PC-3 (cell line): ENCODE measurements around the gene MNT.
A peak's percentile ranks its signal among the peaks of the same experiment; 100 is the strongest.

Experiments
- CTCF ChIP-seq: fragments of 300-600 bp; sonication (generic); conservative IDR thresholded peaks from 2 replicates; pipeline ENCODE4 v1.5.1; 2017; ENCODE audit warnings: antibody characterized with exemption, low read depth, mild to moderate bottlenecking, low read length
- EZH2 ChIP-seq: fragments of 300-600 bp; sonication (generic); IDR thresholded peaks from one replicate; pipeline ENCODE4 v1.6.1; 2017; ENCODE audit warnings: antibody characterized with exemption, mild to moderate bottlenecking, low read length; ENCODE audit not compliant: unreplicated experiment
- EZH2phosphoT487 ChIP-seq: fragments of 300-600 bp; sonication (generic); IDR thresholded peaks from 2 replicates; pipeline ENCODE4 v1.6.1; 2018; ENCODE audit warnings: mild to moderate bottlenecking, antibody characterized with exemption, low read length, borderline replicate concordance

DNA sequence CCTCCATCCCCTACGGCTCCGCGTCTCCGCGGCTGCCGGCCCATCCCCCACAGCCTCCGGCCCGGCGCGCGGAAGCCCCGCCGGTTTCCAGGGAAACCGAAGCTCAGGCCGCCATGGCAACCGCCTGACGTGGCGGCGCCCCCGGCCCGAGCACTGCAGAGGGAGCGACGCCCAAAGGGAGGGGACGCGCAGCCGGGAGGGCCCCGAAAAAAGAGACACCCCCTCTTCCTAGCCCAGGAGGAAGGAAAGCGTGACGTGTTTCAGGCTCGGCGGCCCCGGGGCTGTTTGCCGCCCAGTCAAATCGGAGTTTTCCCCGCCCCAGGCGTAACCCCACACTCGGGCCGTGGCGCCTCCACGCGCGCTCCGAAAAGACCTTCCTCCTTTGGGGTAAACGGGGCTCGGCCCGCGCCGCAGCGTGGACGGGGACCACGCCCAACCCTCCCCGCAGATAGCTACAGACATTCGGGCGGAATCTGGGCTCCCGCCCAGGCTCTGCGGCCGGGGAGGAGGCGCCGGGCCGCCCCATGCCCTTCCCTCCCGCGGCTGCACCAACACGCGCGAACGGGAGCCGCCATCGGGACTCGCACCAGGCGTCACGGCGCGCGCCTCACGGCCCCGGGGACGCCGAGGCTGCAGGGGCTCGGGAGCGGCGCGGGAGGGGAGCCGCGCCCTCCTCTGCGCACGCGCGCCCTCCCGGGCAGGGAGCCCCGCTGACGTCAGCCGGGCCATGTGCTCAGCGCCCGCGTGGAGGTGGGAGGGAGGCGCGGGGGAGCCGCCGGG lies 7.5 kb downstream of the MNT start:
- TF ChIP-seq CTCF (no peak), EZH2 (no peak), EZH2phosphoT487 (peak; percentile 68; the same call in 1 of the 2 replicates)
